ENCODE data around the gene TM6SF1.

DNA sequence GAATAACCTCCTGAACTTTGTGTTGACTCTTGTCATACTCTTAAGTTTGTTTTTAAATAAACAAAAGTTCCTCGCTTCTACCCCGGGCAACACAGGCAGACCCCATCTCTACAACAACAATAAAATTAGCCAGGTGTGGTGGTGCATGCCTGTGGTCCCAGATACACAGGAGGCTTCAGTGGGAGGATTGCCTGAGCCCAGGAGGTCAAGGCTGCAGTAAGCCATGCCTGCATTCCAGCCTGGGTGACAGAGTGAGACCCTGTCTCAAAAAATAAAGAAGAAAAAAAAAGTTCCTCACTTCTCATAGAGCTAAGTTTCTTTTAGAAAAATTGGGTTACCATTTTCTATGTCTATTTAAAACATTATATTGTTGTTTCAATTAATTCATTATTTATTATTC, 70.9 kb downstream of the TM6SF1 start:
- TF ChIP-seq CTCF (conservative IDR thresholded peaks at IDR 0.05 in 1 of 2, IDR thresholded peaks at IDR 0.05 in 1 of 2; ENCODE audit: low read depth in 1 of 2, low read length in 2 of 2), result no peak
- TF ChIP-seq EZH2 (IDR thresholded peaks at IDR 0.05; ENCODE audit: low read length, missing control alignments), result no peak

All from fibroblast of lung (primary cell).